Heart left ventricle (tissue), 16 donors: ENCODE measurements around the gene CPA4. TPM values are rescaled to one million over a fixed set of nuclear protein-coding genes. Genes with fewer than 3 reads are reported as not detected.

Experiments used
- ATAC-seq, 4 donors: fragments of 200-7000 bp; cut with Tn5 transposase; one replicate each; pipeline ENCODE4 v1.9.1; 2020 to 2022; ENCODE audit warnings: moderate library complexity in 4 of 4, mild to moderate bottlenecking in 3 of 4, moderate number of reproducible peaks in 1 of 4
- DNase-seq, 5 donors: peaks; one replicate each; pipeline ENCODE4 v3.0.0-alpha.2; 2020
- H3K27ac ChIP-seq, 12 donors: fragments of 200-600 bp; sonication (generic) in 4 of 12; one replicate each; pipeline versions ENCODE4 v1.5.0 to v1.8.0; 2016 to 2022; ENCODE audit warnings: mild to moderate bottlenecking in 2 of 12
- H3K27me3 ChIP-seq, 9 donors: fragments of 200-600 bp; sonication (generic) in 2 of 9; one replicate each; pipeline versions ENCODE4 v1.5.1 to v1.8.0; 2016 to 2022; ENCODE audit warnings: mild to moderate bottlenecking in 3 of 9
- H3K36me3 ChIP-seq, 9 donors: fragments of 200-600 bp; sonication (generic) in 2 of 9; one replicate each; pipeline versions ENCODE4 v1.5.0 to v1.8.0; 2018 to 2022; ENCODE audit warnings: mild to moderate bottlenecking in 2 of 9
- H3K4me1 ChIP-seq, 12 donors: fragments of 200-600 bp; sonication (generic) in 4 of 12; one replicate each; pipeline versions ENCODE4 v1.5.0 to v1.8.0; 2016 to 2022; ENCODE audit warnings: mild to moderate bottlenecking in 3 of 12
- H3K4me3 ChIP-seq, 12 donors: fragments of 200-600 bp; sonication (generic) in 4 of 12; one replicate each; pipeline versions ENCODE4 v1.5.0 to v1.8.0; 2017 to 2022; ENCODE audit warnings: mild to moderate bottlenecking in 9 of 12, moderate library complexity in 4 of 12
- H3K9me3 ChIP-seq, 12 donors: fragments of 200-600 bp; sonication (generic) in 4 of 12; one replicate each; pipeline versions ENCODE4 v1.5.0 to v1.8.0; 2016 to 2022; ENCODE audit warnings: mild to moderate bottlenecking in 1 of 12
- CTCF ChIP-seq, 12 donors: fragments of 200-600 bp; sonication (generic) in 4 of 12; IDR thresholded peaks; one replicate each; pipeline versions ENCODE4 v1.5.0 to v1.8.0; 2018 to 2022; ENCODE audit warnings: antibody characterized with exemption in 12 of 12, mild to moderate bottlenecking in 5 of 12
- POLR2A ChIP-seq, 2 donors: fragments of 450-650 bp; IDR thresholded peaks; one replicate each; pipeline ENCODE4 v1.6.1; 2017; ENCODE audit warnings: antibody characterized with exemption in 2 of 2, mild to moderate bottlenecking in 2 of 2, moderate library complexity in 2 of 2
- WGBS, 4 donors: extraction: QIAGEN DNeasy Blood & Tissue Kit in 2 of 4; methylation state at CpG; one replicate each; pipeline versions ENCODE4 v1.1.5 to v1.1.7; 2013 to 2018; 5-methylcytosine and 5-hydroxymethylcytosine counted together
- intact Hi-C, 10 donors: fragments of 100-400 bp; cut with DNase I; formaldehyde crosslinking; loops; one replicate each; pipeline versions ENCODE4 v1.11.1 to v1.14.2; 2022
- polyA plus RNA-seq, 2 donors: library from polyadenylated mRNA; stranded (reverse); fragments of 200-250 nt; gene quantifications; one replicate each; pipeline ENCODE4 v1.2.3, GENCODE V29; 2013
- total RNA-seq, 9 donors: library from RNA; depleted of rRNA in 2 of 9; stranded (reverse); fragments of >200 nt in 2 of 9; fragmentation: NEBNext Ultra II Directional in 3 of 9; extraction: Animal tissue kit (Norgen Biotek cat#: 25700) in 3 of 9; gene quantifications; one replicate each; pipeline versions ENCODE4 v1.1.0 to v1.2.4, GENCODE V29; 2016 to 2023
- donor health status: ischemic (EF 13 %, LVEDD 7.1; RV severe dilation, severe dysfunction).
- donor health status: healthy with polysubstance abuse.
- donor health status: DM: no; HTN: yes; CAD: no.
- donor health status: DM: no; HTN: no; CAD: no.
- donor health status: ischemic (EF 25% LVEDD 6.9; RV normal size, moderate dysfunction).
- donor health status: ischemic (EF 25% LVEDD 5.7; RV mildly dilated, moderate dysfunction).
- donor health status: healthy.
- donor health status: DM: yes; HTN: yes; CAD: no.
- donor health status: ischemic (EF 35%, LVEDD 5.7; RV mildly dilated, moderate dysfunction).
- donor health status: nonischemic (EF 11% LVEDD 7.7; RV severe dilation, severe dysfunction).
- donor health status: DM: yes; HTN: yes; CAD: no.
- donor health status: PGD.
- donor health status: ischemic (EF 29% LVEDD 5.4; RV normal size, mild dysfunction).
- donor health status: nonischemic (EF 23%, LVEDD 6.1; RV moderate dilation, normal function).

Gene CPA4
- total and polyA plus RNA-seq, 11 donors = 0.06 to 22.2 (median 0.27) TPM; not detected in 7

- intact Hi-C loops = loop anchor here in 1 of 10 donors (5.0 kb wide), 1 partner anchor 79 kb away; no protein-coding TSS in a partner anchor
- Histone ChIP-seq H3K4me3 (no peak overlapping the region), H3K9me3 (no peaks in the 10 kb centered on the region), H3K4me1 (peaks cover 0 to 28% (median 9%) of the 10 kb centered on the region in 12 donors), H3K27me3 (peaks cover 0 to 4% (median 0%) of the 10 kb centered on the region in 9 donors), H3K27ac (peak overlapping the region in 11 of 12 donors; percentile 31 to 83 (median 55)), H3K36me3 (no peaks in the 10 kb centered on the region)
- DNase-seq = peak in 3 of 5 donors; percentile 26 to 65 (median 46)
- WGBS, 4 donors = 38 to 54% (median 49%) methylated on average over 20 of the region's 20 CpGs
- TF ChIP-seq POLR2A (IDR thresholded peaks at IDR 0.05) (no peak), CTCF (IDR thresholded peaks at IDR 0.05) (no peak)
- peak in 3 of 4 donors; percentile 31 to 48 (median 41) for ATAC-seq
Measured at GRCh38 chr7:130350945-130351790, 58.2 kb downstream of the CPA4 start.

- intact Hi-C loops = loop anchor here in 1 of 10 donors (5.0 kb wide), 1 partner anchor 79 kb away; no protein-coding TSS in a partner anchor
- Histone ChIP-seq H3K27me3 (no peaks in the 10 kb centered on the region), H3K36me3 (no peaks in the 10 kb centered on the region), H3K4me3 (no peak overlapping the region), H3K9me3 (no peaks in the 10 kb centered on the region), H3K27ac (peak overlapping the region in 10 of 12 donors; percentile 31 to 83 (median 58)), H3K4me1 (peaks cover 0 to 33% (median 14%) of the 10 kb centered on the region in 12 donors)
- ATAC-seq = peak in 1 of 4 donors; percentile 4
- 47 to 52% (median 48%) methylated on average over 6 of the region's 6 CpGs for WGBS, 4 donors
- no peak for DNase-seq
- TF ChIP-seq CTCF (IDR thresholded peaks at IDR 0.05) = no peak
- TF ChIP-seq POLR2A (IDR thresholded peaks at IDR 0.05) = no peak
Measured at GRCh38 chr7:130351791-130352090, 58.8 kb downstream of the CPA4 start.

- peaks cover 0 to 34% (median 16%) of the 10 kb centered on the region in 12 donors for H3K4me1 ChIP-seq
- no peak for DNase-seq
- 46 to 70% (median 51%) methylated on average over 20 of the region's 20 CpGs for WGBS, 4 donors
- no peaks in the 10 kb centered on the region for H3K36me3 ChIP-seq
- intact Hi-C loops = loop anchor here in 1 of 10 donors (5.0 kb wide), 1 partner anchor 80 kb away; no protein-coding TSS in a partner anchor
- H3K27me3 ChIP-seq = no peaks in the 10 kb centered on the region
- H3K9me3 ChIP-seq = no peaks in the 10 kb centered on the region
- ATAC-seq = no peak
- TF ChIP-seq CTCF (IDR thresholded peaks at IDR 0.05) (no peak), POLR2A (IDR thresholded peaks at IDR 0.05) (no peak)
- H3K4me3 ChIP-seq = peak overlapping the region in 2 of 12 donors; percentile 16 to 18
- peak overlapping the region in 10 of 12 donors; percentile 31 to 83 (median 58) for H3K27ac ChIP-seq
Measured at GRCh38 chr7:130352194-130353074, 59.5 kb downstream of the CPA4 start.
